GM19240 (cell line): ENCODE results near the gene RPTOR.
"Not testable (repeated sequence)": the region's sequence is repeated elsewhere in the genome, so short reads cannot be mapped to it uniquely, and the experiment has no call there.

Experiments used
- DNase-seq: peaks from one replicate; pipeline ENCODE4 v3.0.0; 2011; ENCODE audit warnings: low spot score; ENCODE audit not compliant: insufficient read length

Gene RPTOR

DNA sequence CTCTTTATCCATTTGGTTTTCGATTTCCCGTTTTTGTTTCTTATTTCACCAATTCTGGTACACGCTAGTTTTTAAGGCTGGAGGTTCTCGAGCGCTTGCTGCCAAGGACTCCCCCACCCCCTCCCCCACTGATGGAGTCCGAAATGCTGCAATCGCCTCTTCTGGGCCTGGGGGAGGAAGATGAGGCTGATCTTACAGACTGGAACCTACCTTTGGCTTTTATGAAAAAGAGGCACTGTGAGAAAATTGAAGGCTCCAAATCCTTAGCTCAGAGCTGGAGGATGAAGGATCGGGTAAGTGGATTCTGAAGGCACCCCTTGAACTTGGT lies 825 bp downstream of the RPTOR start:
- no peak for DNase-seq

GRCh38 chr17:80546267-80546666 lies 1.6 kb downstream of the RPTOR start:
- no peak for DNase-seq

DNA sequence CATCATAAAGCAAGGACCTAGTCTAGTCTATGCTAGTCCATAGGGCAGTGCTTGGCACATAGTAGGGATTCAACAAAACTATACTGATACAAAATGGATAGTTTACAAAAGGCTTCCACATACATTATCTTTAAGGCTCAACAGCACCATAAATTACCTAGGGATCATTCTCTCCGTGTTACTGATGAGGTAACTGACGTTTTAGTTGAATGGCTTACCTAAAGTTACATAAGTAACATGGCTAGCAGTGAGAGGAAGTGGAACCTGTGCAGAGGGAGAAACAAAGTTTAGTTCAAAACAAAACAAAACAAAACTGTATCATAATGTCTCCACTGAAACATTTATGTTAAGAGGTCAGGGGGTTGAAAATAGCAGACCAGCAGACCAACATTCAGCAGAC lies 7.9 kb downstream of the RPTOR start:
- DNase-seq: no peak

DNA sequence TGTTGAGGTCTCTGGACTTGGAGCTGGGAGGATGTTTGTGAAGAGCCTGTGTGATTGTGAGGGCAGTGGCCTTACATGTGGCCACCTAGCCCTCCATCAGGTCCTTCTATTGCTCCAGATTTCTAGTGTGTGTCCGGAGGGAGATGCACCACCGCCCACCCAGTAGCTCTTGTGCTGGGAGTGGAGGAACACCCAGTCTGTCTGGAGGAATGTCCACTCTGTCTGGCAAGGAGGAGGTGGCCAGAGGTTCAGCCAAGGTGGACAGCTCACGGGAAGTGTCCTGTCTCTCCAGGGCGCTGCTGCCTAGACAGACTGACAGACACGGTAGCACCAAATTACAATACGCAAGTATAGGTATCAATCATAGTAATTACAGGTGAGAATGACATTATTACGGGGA lies 10.6 kb downstream of the RPTOR start:
- no peak for DNase-seq

DNA sequence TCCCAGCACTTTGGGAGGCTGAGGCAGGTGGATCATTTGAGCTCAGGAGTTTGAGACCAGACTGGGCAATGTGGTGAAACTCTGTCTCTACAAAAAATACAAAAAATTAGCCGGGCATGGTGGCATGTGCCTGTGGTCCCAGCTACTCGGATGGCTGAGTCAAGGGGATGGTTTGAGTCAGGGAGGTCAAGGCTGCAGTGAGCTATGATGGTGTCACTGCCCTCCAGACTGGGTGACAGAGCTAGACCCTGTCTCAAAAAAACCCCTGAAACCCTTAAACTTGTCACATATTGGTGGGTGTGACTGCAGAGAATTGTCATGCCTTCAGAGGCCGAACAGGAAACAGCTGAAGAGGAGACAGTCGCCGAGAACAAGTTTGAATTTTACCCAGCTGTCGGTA lies 13.4 kb downstream of the RPTOR start:
- no peak for DNase-seq

- DNase-seq: no peak
These were observed 15.2 kb downstream of the RPTOR start for GRCh38 chr17:80559825-80560251.

DNA sequence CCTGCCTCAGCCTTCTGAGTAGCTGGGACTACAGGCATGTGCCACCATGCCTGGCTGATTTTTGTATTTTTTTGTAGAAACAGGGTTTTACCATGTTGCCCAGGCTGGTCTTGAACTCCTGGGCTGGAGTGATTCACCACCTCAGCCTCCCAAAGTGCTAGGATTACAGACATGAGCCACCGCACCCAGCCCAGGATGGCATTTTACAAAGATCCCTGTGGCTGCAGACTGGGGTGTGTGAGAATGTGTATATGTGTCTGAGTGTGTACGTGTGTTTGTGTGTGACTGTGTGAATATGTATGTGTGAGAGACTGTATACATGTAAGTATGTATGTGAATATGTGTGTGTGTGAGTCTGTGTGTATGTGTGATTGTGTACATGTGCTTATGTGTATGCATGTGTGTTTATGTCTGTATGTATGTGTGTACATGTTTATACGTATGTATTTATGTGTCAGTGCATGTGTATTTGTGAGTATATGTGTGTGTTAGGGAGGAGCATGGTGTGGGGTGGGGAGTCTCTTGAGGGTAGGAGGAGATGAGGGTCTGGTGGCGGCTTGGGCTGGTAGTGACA lies 17.0 kb downstream of the RPTOR start:
- DNase-seq: no peak

- DNase-seq: no peak
These were observed 19.9 kb downstream of the RPTOR start for GRCh38 chr17:80564545-80564944.

- no peak for DNase-seq
These were observed 20.9 kb downstream of the RPTOR start for GRCh38 chr17:80565343-80566053.

DNA sequence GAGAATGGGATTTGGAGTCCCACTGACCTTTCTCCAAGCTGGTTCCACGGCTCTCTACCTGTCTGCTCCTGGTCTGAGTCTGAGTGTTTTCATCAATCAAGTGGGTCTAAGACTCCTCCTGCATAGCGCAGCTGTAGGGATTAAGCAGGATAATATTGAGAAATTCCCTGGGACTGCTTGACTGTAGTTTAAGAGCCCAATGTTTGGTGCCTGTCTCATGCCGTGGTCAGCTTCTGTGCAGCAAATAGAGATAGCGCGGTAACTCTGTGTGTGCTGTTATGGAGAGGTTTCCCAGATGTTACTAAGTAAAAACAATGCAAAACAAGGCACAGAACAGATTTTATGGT lies 21.4 kb downstream of the RPTOR start:
- DNase-seq: no peak

GRCh38 chr17:80568246-80568645 lies 23.6 kb downstream of the RPTOR start:
- no peak for DNase-seq

- DNase-seq: no peak
These were observed 25.3 kb downstream of the RPTOR start for GRCh38 chr17:80569924-80570323.

DNA sequence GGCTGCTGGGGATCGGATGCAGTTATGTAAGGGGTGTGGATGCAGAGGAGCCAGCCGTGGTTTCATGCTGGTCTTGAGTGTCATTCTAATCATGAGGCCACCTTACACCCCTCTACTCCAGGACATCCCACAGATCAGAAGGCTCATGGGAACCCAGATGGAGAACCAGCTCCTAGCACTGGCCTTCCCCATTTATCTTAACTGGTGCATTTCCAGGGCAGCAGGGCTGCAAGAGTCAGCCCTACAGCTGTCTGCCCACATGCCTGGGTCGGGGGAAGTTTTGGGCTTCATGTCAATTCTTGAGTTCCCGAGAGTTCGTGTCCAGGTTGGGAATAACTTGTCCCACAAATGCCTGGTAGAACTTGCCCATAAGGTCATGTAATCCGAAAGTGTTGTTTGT lies 29.1 kb downstream of the RPTOR start:
- no peak for DNase-seq

DNA sequence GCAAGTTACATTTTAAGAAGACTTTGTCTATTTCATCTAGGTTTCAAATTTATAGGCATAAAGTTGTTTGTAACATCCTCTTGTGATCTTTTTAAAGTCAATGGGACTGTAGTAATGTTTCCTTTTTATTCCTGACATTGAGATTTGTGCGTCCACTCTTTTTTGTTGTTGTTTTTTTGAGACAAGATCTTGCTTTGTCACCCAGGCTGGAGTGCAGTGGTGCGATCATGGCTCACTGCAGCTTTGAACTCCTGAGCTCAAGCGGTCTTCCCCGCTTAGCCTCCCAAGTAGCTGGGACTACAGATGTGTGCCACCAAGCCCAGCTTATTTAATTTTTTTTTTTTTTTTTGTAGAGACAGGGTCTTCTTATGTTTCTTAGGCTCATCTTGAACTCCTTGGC lies 29.9 kb downstream of the RPTOR start:
- DNase-seq: no peak

GRCh38 chr17:80575057-80575875 lies 30.6 kb downstream of the RPTOR start:
- peak; percentile 78 for DNase-seq

DNA sequence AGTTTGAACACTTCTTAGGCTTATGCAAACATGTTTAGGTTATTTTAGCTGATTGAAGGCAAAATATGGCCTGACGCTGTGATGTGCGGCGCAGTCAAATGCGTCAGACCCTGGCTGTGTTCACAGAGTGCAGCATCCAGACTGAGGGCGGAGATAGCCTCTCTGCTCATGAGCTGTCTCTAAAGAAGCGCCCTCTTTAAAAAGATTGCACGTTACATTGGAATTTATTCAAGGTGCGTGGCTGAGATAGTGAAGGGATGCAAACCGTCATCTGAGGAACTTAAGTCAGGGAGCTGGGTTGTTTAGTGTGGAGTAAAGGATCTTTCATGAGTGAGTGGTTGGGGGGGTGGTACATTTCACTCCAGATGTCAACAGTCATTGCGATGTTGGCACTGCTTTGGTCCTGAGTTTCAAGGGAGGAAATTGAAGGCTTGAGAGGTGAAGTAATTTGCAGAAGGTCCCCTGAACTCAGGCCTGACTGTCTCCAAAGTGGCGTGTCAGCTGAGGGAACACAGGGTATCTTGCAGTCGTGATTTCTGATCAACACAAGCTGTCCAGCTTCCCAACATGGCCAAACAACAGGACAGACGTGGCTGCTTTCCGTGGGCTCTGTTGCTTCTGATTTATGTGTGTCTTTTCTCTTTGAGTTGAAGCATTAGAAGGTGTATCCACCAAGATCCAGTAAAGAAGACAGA lies 33.4 kb downstream of the RPTOR start:
- no peak for DNase-seq

DNA sequence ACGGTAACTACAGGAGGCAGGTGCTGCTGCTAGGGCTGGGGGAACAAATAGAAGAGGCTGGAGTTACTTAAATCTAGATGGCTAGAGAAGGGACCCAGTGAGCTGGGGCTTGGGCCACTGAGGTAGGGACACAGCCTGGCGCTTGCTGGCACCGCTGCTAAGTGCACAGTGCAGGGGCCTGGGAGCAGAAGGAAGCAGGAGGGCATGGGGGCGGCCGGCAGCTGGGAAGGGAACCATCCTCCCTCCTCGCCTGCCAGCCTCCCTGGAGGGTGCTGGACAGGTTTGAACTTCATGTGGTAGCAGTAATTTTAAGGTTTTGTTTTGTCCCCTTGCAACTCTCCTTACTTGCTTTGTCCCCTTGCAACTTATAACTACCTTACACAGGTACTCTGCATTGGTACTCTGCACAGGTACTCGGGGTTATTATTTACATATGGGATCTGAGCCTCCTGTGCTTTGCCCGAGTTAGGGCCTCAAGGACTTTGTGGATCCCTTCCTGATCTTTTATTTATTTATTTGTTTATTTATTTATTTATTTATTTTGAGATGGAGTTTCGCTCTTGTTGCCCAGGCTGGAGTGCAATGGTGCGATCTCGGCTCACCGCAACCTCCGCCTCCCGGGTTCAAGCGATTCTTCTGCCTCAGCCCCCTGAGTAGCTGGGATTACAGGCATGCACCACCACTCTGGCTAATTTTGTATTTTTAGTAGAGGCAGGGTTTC lies 34.2 kb downstream of the RPTOR start:
- not testable (repeated sequence) for DNase-seq

DNA sequence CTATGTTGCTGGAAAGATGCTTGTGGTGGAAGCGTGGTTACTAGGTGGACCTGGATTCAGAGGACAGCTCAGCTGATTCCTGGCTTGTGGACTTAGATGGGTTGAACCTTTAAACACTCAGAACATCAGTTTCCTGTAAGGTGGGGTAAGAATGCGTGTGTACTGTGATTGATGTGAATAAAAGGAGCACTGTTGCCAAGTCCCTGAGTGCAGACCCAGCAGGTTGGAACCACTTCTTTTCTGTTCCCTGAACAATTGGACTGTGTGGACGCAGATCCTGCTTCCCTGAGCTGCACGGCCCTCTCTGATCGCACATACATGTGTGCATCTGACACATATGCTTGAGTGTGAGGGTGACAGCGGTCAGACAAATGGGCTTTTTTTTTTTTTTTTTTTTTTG lies 37.5 kb downstream of the RPTOR start:
- DNase-seq: no peak

- DNase-seq: no peak
These were observed 39.7 kb downstream of the RPTOR start for GRCh38 chr17:80584176-80584905.

DNA sequence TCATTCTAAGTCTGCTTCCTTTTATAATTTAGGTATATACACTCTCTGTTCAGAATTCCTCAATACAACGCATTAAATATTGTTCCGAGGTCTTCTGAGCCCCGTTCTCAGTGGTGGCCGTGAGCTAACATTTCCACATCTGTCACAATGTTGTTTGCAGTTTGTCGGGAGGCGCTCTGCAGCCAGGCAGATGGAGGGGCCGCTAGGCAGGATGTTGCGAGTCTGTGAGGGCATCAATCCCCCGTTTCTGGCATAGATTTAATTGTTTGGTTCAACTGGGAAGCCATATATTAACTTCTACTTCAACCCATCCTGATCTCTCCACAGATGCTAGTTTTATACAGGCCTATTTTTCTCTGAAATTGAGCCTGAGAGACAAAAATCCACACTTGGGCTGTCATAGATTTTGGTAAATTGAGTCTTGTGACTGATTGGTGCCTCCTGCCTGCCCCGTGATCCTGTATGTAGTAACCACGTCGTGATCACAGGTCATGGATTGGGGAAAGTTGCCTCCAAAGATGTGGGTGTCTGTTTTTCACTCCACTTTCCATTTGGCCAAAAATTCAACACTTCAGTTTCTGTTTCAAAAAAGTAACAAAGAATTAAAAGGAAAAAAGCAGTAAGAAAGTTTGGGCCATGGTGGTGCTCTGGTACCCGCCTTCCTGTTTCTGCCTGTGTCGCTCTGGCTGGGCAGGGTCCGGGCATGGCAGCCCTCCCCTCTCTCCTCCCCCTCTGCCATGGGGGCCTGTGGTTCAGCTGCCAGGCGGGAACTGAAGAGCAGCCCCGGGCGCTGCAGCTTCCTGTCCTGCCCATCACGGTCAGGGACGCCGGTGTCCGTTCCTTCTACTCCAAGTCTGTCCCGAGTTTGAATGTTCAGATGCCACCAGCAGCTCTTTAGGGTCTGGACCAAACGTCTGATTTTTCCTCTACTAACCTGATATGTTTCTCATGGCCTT lies 41.5 kb downstream of the RPTOR start:
- DNase-seq: no peak
